Stimulated activated CD8-positive, alpha-beta memory T cell treated with anti-CD3 and anti-CD28 coated beads, Interleukin-4, amount 100 ng/mL, for 48 hours (primary cell): ENCODE data around the gene EHBP1L1.
"Not testable (repeated sequence)": the region's sequence is repeated elsewhere in the genome, so short reads cannot be mapped to it uniquely, and the experiment has no call there.

Source experiments
- DNase-seq: peaks from one replicate; pipeline ENCODE4 v3.0.0-alpha.2; 2020

The EHBP1L1 gene

GRCh38 chr11:65619281-65619928 lies 43.6 kb downstream of the EHBP1L1 start:
- no peak for DNase-seq

- no peak for DNase-seq
These were observed 44.8 kb downstream of the EHBP1L1 start for GRCh38 chr11:65620666-65621065.

GRCh38 chr11:65621460-65621859 lies 45.6 kb downstream of the EHBP1L1 start:
- DNase-seq, result no peak

DNA sequence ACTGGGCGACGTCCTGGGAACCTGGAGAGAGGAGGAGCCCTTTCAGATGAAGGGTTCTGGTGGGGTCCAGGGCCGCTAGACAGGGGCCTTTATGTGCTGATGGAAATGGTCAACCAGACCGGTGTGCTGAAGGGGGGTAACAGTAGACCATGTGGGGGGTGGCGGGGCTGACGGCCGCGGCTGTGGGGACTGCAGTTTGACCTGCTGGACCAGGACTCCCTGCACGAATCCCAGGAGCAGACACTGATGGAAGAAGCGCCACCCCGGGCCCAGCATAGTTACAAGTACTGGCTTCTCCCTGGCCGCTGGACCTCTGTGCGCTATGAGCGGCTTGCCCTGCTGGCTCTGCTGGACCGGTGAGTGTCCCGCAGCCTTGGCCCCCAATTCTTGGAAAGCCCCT lies 46.2 kb downstream of the EHBP1L1 start:
- no peak for DNase-seq

- DNase-seq, result no peak
These were observed 47.3 kb downstream of the EHBP1L1 start for GRCh38 chr11:65623177-65623576.

DNA sequence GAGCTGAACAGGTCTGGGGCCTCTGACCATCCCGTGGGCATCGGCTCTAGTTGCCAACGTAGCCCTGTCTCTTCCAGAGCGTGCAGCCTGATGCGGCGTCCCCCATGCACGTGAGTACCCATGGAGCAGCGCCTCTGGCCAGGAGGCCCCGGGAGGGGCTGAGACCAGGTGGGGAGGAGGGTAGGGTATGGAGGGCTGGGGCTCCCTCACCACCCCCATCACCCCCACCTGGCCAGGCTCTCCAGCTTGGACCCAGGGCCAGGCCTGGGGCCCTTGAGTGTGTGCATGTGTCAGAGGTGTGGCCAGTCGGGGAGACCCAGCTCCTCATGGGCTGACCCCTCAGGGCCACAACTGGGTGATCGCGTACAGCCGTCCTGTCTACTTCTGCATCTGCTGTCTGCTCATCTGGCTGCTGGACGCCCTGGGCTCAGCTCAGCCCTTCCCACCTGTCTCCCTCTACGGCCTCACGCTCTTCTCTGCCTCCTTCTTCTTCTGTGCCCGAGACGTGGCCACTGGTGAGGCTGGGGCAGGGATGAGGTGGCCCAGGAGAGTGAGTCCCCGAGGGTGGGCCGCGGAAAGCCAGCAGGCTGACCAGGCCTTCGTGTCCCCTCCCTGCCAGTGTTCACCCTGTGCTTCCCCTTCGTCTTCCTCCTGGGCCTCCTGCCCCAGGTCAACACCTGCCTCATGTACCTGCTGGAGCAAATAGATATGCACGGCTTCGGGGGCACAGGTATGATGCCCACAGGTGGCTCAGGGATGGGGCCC lies 48.2 kb downstream of the EHBP1L1 start:
- no peak for DNase-seq

GRCh38 chr11:65624931-65625627 lies 49.2 kb downstream of the EHBP1L1 start:
- no peak for DNase-seq

GRCh38 chr11:65625628-65626342 lies 49.9 kb downstream of the EHBP1L1 start:
- DNase-seq, result peak; percentile 58

DNA sequence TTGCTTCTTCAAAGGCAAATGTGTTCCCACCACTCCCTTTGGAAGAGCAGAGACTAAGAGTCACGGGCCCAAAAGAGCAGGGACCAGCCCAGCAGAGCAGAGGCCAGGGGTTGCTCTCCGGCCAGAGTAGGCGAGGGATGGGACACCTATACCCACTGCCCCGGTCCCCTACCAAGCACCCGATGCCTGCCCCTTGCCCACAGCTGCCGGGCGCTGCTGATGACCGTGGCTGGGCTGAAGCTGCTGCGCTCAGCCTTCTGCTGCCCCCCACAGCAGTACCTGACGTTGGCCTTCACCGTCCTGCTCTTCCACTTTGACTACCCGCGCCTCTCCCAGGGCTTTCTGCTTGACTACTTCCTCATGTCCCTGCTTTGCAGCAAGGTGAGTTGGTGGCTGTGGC lies 51.3 kb downstream of the EHBP1L1 start:
- no peak for DNase-seq

DNA sequence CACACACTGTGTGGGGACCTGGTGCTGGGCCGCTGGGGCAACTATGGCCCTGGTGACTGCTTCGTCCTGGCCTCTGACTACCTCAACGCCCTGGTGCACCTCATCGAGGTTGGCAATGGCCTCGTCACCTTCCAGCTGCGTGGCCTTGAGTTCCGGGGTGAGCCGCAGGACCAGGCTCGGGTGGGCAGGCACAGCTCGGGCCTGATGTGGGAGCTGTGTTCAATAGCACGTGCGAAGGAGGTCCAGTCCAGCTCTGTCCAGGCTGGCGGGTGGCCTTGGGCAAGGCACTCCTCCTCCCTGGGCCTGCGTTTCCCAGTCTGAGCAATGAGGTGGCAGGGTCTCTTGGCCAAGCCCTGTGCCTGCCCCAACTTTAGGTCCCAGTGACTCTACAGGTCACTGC lies 53.7 kb downstream of the EHBP1L1 start:
- DNase-seq, result no peak

DNA sequence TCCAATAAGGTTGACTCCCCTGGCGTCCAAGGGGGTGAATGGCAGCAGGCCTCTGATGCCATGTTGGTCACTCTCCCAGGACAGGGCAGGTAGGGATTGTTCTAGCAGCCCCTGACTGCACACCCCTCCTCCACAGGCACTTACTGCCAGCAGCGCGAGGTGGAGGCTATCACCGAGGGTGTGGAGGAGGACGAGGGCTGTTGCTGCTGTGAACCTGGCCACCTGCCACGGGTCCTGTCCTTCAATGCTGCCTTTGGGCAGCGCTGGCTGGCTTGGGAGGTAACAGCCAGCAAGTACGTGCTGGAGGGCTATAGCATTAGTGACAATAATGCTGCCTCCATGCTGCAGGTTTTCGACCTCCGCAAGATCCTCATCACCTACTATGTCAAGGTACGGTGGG lies 54.4 kb downstream of the EHBP1L1 start:
- DNase-seq, result no peak

- no peak for DNase-seq
These were observed 57.7 kb downstream of the EHBP1L1 start for GRCh38 chr11:65633390-65634108.

GRCh38 chr11:65634109-65634436 lies 58.2 kb downstream of the EHBP1L1 start:
- DNase-seq, result no peak

DNA sequence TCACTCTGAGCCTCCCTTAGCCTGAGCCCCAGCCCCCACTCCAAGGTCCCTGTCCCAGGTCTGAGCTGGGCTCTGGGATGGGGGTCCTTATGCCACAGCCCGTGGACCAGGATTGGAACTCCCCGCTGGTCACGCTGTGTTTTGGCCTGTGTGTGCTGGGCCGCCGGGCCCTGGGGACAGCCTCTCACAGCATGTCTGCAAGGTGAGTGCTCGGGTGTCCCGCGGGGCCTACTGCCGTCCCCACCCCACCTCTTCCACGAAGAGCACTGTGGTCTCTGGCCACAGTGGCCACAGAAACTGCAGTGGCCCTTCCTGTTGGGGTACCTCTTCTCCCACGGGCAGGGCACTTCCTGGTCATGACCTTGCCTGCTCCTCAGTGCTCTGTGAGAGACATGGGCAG lies 58.6 kb downstream of the EHBP1L1 start:
- DNase-seq, result no peak

DNA sequence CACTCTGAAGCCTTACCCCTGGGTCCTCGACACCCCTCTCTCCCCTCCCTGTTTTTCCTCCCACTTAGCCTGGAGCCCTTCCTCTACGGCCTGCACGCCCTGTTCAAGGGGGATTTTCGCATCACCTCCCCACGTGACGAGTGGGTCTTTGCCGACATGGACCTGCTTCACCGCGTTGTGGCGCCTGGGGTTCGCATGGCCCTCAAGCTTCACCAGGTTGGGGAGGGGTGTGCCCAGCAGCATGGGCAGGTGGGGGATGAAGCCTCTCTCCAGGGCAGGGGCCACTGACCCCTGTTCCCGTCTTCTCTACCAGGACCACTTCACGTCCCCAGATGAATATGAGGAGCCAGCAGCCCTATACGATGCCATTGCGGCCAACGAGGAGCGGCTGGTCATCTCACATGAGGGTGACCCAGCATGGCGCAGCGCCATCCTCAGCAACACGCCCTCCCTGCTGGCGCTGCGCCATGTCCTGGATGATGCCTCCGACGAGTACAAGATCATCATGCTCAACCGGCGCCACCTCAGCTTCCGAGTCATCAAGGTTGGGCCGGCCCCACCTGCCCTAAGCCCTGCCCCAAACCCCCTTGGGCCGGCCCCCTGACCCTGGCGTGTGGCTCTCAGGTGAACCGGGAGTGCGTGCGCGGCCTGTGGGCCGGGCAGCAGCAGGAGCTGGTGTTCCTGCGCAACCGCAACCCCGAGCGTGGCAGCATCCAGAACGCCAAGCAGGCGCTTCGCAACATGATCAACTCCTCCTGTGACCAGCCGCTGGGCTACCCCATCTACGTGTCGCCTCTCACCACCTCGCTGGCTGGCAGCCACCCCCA lies 59.3 kb downstream of the EHBP1L1 start:
- DNase-seq, result no peak

DNA sequence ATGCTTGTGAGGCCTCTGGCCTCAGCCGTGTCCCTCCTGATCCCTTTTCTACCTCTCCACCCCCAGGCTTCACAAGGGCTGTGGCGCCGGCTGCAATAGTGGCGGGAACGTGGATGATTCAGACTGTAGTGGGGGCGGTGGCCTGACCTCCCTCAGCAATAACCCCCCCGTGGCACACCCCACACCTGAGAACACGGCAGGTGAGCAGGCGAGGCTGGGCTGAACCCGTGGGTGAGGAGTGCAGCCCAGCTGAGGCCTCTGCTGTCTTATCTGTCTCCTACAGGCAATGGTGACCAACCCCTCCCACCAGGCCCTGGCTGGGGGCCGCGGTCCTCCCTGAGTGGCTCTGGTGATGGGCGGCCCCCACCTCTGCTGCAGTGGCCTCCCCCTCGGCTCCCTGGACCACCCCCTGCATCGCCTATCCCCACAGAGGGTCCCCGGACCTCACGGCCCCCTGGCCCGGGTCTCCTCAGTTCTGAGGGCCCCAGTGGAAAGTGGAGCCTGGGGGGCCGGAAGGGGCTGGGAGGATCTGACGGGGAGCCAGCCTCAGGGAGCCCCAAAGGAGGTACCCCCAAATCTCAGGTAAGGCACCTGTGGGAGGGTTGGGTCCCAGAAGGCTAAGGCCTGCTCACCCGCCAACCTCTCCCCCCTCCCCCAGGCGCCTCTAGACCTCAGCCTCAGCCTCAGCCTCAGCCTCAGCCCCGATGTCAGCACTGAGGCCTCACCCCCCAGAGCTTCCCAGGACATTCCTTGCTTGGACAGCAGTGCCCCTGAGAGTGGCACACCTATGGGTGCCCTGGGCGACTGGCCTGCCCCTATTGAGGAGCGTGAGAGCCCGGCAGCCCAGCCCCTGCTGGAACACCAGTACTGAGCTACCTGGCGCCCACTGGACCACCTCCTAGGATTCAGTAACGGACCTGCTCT lies 60.5 kb downstream of the EHBP1L1 start:
- DNase-seq, result no peak

DNA sequence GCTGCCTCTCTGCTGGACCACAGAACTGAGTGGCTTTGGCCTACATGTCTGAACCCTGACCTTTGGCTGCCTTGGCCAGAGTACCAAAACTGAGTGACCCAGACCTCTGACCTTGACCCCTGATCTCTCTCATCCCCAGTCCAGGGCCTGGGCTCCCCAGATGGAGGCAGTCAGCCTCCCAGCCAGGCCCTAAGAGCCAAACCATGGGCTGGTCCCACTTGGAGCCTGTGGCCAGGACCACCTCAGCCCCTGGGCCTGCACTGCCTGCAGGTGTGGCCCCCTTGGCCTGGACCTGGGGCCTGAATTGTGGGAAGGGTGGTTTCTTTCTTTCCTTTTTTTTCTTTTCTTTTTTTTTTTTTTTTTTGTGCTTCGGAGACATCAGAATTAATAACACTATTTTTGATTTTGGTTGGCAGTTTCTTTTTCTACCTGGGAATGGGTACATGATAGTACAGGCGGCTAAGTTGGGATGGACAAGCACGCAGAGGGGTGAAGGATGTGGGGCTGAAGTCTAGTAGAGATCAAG lies 61.2 kb downstream of the EHBP1L1 start:
- DNase-seq, result no peak

GRCh38 chr11:65637794-65638419 lies 62.1 kb downstream of the EHBP1L1 start, which contains the start of gene SIPA1:
Gene SIPA1 (plus strand): TSS chr11:65638101. CDS start chr11:65640922, 2,821 bp downstream.
- DNase-seq, result peak; percentile 85

DNA sequence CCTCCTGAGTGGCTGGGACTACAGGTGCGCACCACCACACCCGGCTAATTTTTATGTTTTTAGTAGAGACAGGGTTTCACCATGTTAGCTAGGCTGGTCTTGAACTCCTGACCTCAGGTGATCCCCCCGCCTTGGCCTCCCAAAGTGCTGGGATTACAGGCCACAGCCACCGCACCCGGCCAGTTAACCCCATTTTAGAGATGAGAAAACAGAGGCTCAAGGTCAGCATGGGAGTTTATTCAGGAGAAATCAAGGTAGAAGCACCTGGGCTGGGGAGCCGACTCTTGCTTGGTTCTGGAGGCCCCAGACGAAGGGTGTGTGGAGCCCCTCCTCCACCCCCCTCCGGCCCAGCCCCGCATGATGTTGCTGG lies 63.4 kb downstream of the EHBP1L1 start:
- DNase-seq, result not testable (repeated sequence)
